ENCODE results near the gene VWC2L. TPM values are rescaled to one million over a fixed set of nuclear protein-coding genes. Genes with fewer than 3 reads are reported as not detected.

The VWC2L gene
- total and polyA plus RNA-seq, 2 of the 8 experiments (the other 6 are each of a cell fraction or from before 2014, with no cell fraction given): not detected

DNA sequence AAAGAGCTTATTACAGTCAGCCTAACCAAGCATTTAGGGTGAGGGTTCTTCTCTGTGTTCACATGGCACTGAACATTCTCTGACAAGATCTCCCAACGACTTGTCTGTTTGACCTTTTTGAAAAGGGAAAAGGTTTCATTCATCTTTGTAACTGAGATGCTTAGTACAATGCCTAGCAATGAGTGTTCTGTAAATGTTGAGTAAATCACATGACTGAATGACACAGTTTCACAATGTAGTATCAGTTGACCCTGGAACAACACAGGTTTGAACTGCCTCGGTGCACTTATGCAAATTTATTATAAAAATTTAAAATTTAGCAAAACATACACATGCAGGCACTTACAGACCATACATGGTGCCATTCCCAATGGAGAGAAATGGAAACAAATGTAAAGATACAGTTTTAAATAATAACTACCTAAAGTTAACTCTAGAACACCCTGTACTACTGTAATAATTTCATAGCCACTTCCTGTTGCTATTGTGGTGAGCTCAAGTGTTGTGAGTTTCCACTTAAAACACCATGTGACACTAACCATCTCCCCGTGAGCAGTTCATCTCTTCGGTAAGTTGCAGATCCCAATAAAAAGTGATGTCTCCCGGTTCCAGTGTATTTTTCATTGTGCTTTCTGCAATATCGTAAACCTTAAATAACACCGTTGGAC, 34.1 kb upstream of the VWC2L start:
- Histone ChIP-seq H3K4me2 (ENCODE audit: insufficient read depth in 1 of 2, low read depth in 2 of 2, low read length in 2 of 2) (no peak overlapping the region), H4K5ac (ENCODE audit: insufficient read length, low read depth, low read length) (no peak overlapping the region), H4K91ac (replicated peaks; ENCODE audit: insufficient read length, low read length) (no peak overlapping the region), H3K36me3 (ENCODE audit: control insufficient read depth in 2 of 4, insufficient read depth in 4 of 4, low read length in 3 of 4) (no peaks in the 10 kb centered on the region), H2BK5ac (ENCODE audit: low read depth, low read length) (no peak overlapping the region), H4K8ac (ENCODE audit: extremely low read depth, insufficient read depth, low read length) (no peak overlapping the region), H3K56ac (replicated peaks; ENCODE audit: insufficient read length, low read depth, low read length) (no peak overlapping the region), H3K23ac (ENCODE audit: insufficient read length) (no peak overlapping the region), H3K27ac (ENCODE audit: low read depth, low read length) (no peak overlapping the region), H3K79me2 (ENCODE audit: control insufficient read depth in 1 of 2, insufficient read depth in 2 of 2, low read length in 2 of 2) (no peaks in the 10 kb centered on the region), H3K27me3 (replicated peaks in 1 of 4; ENCODE audit: control insufficient read depth in 3 of 4, extremely low read depth in 1 of 4, insufficient read depth in 3 of 4, low read length in 3 of 4) (no peaks in the 10 kb centered on the region), H3K23me2 (ENCODE audit: low read depth, low read length) (no peaks in the 10 kb centered on the region), H2BK20ac (ENCODE audit: low read length) (no peak overlapping the region), H3K9ac (replicated peaks in 1 of 4; ENCODE audit: extremely low read depth in 1 of 4, low read depth in 3 of 4, low read length in 3 of 4) (no peak overlapping the region), H3K4ac (replicated peaks; ENCODE audit: insufficient read length, low read depth, low read length) (no peak overlapping the region), H3K79me1 (ENCODE audit: low read depth, low read length) (no peaks in the 10 kb centered on the region), H3K4me3 (ENCODE audit: extremely low read depth in 1 of 4, insufficient read depth in 2 of 4, low read depth in 3 of 4, low read length in 4 of 4) (no peak overlapping the region), H3K4me1 (replicated peaks in 1 of 4; ENCODE audit: control insufficient read depth in 3 of 4, insufficient read depth in 4 of 4, low read length in 3 of 4) (no peaks in the 10 kb centered on the region), H2BK12ac (ENCODE audit: low read depth, low read length) (no peak overlapping the region), H2AK5ac (ENCODE audit: low read depth, low read length) (no peak overlapping the region), H2BK15ac (ENCODE audit: low read length) (no peak overlapping the region), H2BK120ac (replicated peaks; ENCODE audit: low read depth, low read length) (no peak overlapping the region), H4K20me1 (replicated peaks in 1 of 2; ENCODE audit: control insufficient read depth in 1 of 2, insufficient read depth in 2 of 2, low read length in 2 of 2) (no peaks in the 10 kb centered on the region), H3K14ac (ENCODE audit: insufficient read length) (no peak overlapping the region), H3K9me3 (ENCODE audit: insufficient read depth in 2 of 2, low read depth in 1 of 2, low read length in 1 of 2) (no peaks in the 10 kb centered on the region), H2AFZ (ENCODE audit: low read length) (no peak overlapping the region), H3K18ac (ENCODE audit: extremely low read depth, low read length) (no peak overlapping the region)
- no peak for DNase-seq (ENCODE audit: low read depth in 1 of 2, low spot score in 2 of 2)
- 89% methylated on average over 7 of the region's 7 CpGs; no CpG with 5 or more reads in 1 of the 2 experiments for WGBS, 2 experiments (ENCODE audit: extremely low coverage in 1 of 2, insufficient coverage in 1 of 2, insufficient read length in 1 of 2, insufficient replicate concordance in 2 of 2, low coverage in 1 of 2, low lambda C conversion rate in 2 of 2, missing lambda C conversion rate in 1 of 2)
- ChIA-PET POLR2A (ENCODE audit: partially characterized antibody) (interaction anchor here (0.7 kb wide), 1 partner anchor 1179 kb away, joined by 3 read pairs; no protein-coding TSS in a partner anchor), CTCF (ENCODE audit: partially characterized antibody) (interaction anchor here (0.7 kb wide), 1 partner anchor 224 kb away, joined by 3 read pairs; no protein-coding TSS in a partner anchor)
- FAIRE-seq: no peak
- no peak for TF ChIP-seq RAD21 (IDR thresholded peaks at IDR 0.05 in 1 of 2, conservative IDR thresholded peaks at IDR 0.05 in 1 of 2; ENCODE audit: low read depth in 2 of 2, low read length in 2 of 2)
- no peak for TF ChIP-seq KDM4A (IDR thresholded peaks at IDR 0.05; ENCODE audit: low read depth, low read length, severe bottlenecking)
- TF ChIP-seq, protein P1, sequence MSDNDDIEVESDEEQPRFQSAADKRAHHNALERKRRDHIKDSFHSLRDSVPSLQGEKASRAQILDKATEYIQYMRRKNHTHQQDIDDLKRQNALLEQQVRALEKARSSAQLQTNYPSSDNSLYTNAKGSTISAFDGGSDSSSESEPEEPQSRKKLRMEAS (IDR thresholded peaks at IDR 0.05): no peak
- no peak for TF ChIP-seq SAP30 (IDR thresholded peaks at IDR 0.05; ENCODE audit: insufficient read depth, insufficient replicate concordance, low read length)
- no peak for TF ChIP-seq CHD2 (IDR thresholded peaks at IDR 0.05; ENCODE audit: low read length)
- no peak for TF ChIP-seq POU5F1 (IDR thresholded peaks at IDR 0.05; ENCODE audit: low read depth, low read length)
- no peak for TF ChIP-seq TAF7 (optimal IDR thresholded peaks at IDR 0.05; ENCODE audit: borderline replicate concordance, low read depth, low read length)
- no peak for TF ChIP-seq SIN3A (conservative IDR thresholded peaks at IDR 0.05 in 1 of 2, IDR thresholded peaks at IDR 0.05 in 1 of 2; ENCODE audit: low read depth in 1 of 2, low read length in 2 of 2)
- no peak for TF ChIP-seq POLR2A (IDR thresholded peaks at IDR 0.05; ENCODE audit: control extremely low read depth in 1 of 2, low read depth in 2 of 2, low read length in 2 of 2)
- TF ChIP-seq NRF1 (IDR thresholded peaks at IDR 0.05; ENCODE audit: low read depth, low read length): no peak
- no peak for TF ChIP-seq BRCA1 (IDR thresholded peaks at IDR 0.05; ENCODE audit: low read depth, low read length)
- TF ChIP-seq KDM1A (IDR thresholded peaks at IDR 0.05; ENCODE audit: borderline replicate concordance, low read length): no peak

Measured in H1 (cell line).